ENCODE results near the gene JAGN1. TPM values are rescaled to one million over a fixed set of nuclear protein-coding genes. Genes with fewer than 3 reads are reported as not detected.

Gene JAGN1
- polyA plus RNA-seq, 1 of the 3 experiments (the other 2 are of a cell fraction) = 41.6 TPM

DNA sequence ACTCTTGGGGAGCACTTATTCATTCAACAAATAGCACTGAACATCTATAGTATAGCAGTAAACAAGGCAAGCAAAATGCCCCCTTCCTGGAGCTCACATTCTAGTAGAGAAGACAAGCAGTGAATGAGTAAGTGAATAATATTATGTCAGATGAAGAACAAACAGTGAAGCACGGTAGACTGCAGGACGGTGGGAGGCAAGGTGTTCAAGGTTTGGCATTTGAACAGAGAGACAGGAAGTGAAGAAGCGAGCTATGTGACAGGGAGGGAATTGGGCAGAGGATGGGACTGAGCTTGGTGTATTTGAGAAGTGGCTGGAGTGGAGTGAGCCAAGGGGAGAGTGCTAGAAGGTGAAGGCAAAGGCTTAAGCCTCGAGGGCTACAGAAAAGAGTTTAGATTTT is 44.6 kb downstream of the JAGN1 start:
- Histone ChIP-seq H3K4me2 (peak overlapping the region; percentile 92), H3K27ac (ENCODE audit: low read depth in 2 of 2, low read length in 1 of 2) (no peak overlapping the region), H3K27me3 (ENCODE audit: insufficient read depth) (no peaks in the 10 kb centered on the region), H3K9me3 (no peaks in the 10 kb centered on the region), H2AFZ (ENCODE audit: low read depth) (no peak overlapping the region), H3K9ac (0 out of 2 replicates have a peak overlapping the region, but pooled peaks have one; percentile 83), H3K36me3 (replicated peaks in 1 of 2; ENCODE audit: control insufficient read depth in 1 of 2, insufficient read depth in 2 of 2, low read length in 1 of 2) (peaks cover 9 to 19% of the 10 kb centered on the region in 2 experiments), H3K4me3 (ENCODE audit: low read depth in 2 of 2, low read length in 1 of 2) (peak overlapping the region; percentile 75 to 83), H4K20me1 (ENCODE audit: insufficient read depth) (no peaks in the 10 kb centered on the region), H3F3A (replicated peaks; ENCODE audit: insufficient read depth) (peaks cover 5% of the 10 kb centered on the region), H3K79me2 (ENCODE audit: insufficient read depth) (peaks cover 20% of the 10 kb centered on the region; the same call in 1 of the 2 replicates), H3K4me1 (ENCODE audit: control insufficient read depth in 1 of 2, insufficient read depth in 2 of 2, low read depth in 1 of 2, low read length in 1 of 2) (peaks cover 12 to 19% of the 10 kb centered on the region in 2 experiments), H3K9me2 (no peaks in the 10 kb centered on the region)
- DNase-seq = no peak
- ChIA-PET CTCF (interaction anchor here (0.8 to 5.5 kb wide), 2 partner anchors 12 to 14 kb away, joined by 3 to 38 read pairs; no protein-coding TSS in a partner anchor), POLR2A (interaction anchor here (3.8 kb wide), 1 partner anchor 10 kb away, joined by 58 read pairs; no protein-coding TSS in a partner anchor)
- TF ChIP-seq NRF1 (IDR thresholded peaks at IDR 0.05; ENCODE audit: low read depth, low read length) (no peak), FOXJ3 (CRISPR knock-in tag; IDR thresholded peaks at IDR 0.05) (no peak), RCOR1 (IDR thresholded peaks at IDR 0.05; ENCODE audit: low read length) (no peak), FOXM1 (IDR thresholded peaks at IDR 0.05; ENCODE audit: low read depth) (no peak), YY1 (IDR thresholded peaks at IDR 0.05; ENCODE audit: low read depth) (no peak), POLR2AphosphoS5 (IDR thresholded peaks at IDR 0.05; ENCODE audit: low read depth, low read length) (no peak), ELF1 (IDR thresholded peaks at IDR 0.05) (no peak), RXRA (IDR thresholded peaks at IDR 0.05; ENCODE audit: borderline replicate concordance, low read depth) (no peak), RAD21 (IDR thresholded peaks at IDR 0.05; ENCODE audit: low read length) (no peak), NFIC (IDR thresholded peaks at IDR 0.05; ENCODE audit: borderline replicate concordance) (no peak), TEAD4 (IDR thresholded peaks at IDR 0.05; ENCODE audit: borderline replicate concordance, insufficient read depth) (no peak), REST (IDR thresholded peaks at IDR 0.05; ENCODE audit: low read depth, low read length) (no peak), MEF2A (IDR thresholded peaks at IDR 0.05; ENCODE audit: borderline replicate concordance, low read depth) (no peak), GABPA (IDR thresholded peaks at IDR 0.05; ENCODE audit: low read depth) (no peak), PBX3 (IDR thresholded peaks at IDR 0.05) (no peak), MXI1 (IDR thresholded peaks at IDR 0.05; ENCODE audit: low read depth, low read length) (no peak)
- TF ChIP-seq, protein P1, sequence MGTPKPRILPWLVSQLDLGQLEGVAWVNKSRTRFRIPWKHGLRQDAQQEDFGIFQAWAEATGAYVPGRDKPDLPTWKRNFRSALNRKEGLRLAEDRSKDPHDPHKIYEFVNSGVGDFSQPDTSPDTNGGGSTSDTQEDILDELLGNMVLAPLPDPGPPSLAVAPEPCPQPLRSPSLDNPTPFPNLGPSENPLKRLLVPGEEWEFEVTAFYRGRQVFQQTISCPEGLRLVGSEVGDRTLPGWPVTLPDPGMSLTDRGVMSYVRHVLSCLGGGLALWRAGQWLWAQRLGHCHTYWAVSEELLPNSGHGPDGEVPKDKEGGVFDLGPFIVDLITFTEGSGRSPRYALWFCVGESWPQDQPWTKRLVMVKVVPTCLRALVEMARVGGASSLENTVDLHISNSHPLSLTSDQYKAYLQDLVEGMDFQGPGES (IDR thresholded peaks at IDR 0.05; ENCODE audit: low read depth, low read length) = no peak
- TF ChIP-seq, protein P2, sequence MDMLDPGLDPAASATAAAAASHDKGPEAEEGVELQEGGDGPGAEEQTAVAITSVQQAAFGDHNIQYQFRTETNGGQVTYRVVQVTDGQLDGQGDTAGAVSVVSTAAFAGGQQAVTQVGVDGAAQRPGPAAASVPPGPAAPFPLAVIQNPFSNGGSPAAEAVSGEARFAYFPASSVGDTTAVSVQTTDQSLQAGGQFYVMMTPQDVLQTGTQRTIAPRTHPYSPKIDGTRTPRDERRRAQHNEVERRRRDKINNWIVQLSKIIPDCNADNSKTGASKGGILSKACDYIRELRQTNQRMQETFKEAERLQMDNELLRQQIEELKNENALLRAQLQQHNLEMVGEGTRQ (IDR thresholded peaks at IDR 0.05; ENCODE audit: borderline replicate concordance, low read depth, low read length) = no peak
- TF ChIP-seq, protein P3, sequence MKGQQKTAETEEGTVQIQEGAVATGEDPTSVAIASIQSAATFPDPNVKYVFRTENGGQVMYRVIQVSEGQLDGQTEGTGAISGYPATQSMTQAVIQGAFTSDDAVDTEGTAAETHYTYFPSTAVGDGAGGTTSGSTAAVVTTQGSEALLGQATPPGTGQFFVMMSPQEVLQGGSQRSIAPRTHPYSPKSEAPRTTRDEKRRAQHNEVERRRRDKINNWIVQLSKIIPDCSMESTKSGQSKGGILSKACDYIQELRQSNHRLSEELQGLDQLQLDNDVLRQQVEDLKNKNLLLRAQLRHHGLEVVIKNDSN (IDR thresholded peaks at IDR 0.05; ENCODE audit: borderline replicate concordance, low read depth) = no peak
- 61% methylated on average over 4 of the region's 4 CpGs for WGBS (ENCODE audit: low lambda C conversion rate)
